GM18951 (cell line): Measurements from ENCODE around the gene MOB3B.

Experiments
- POLR2A ChIP-seq: IDR thresholded peaks from 4 replicates; pipeline ENCODE4 v1.6.1; 2011; ENCODE audit warnings: mild to moderate bottlenecking; ENCODE audit not compliant: insufficient read length, insufficient read depth; ENCODE audit errors: extremely low read depth
- in situ Hi-C: fragments of 300-500 bp; cut with MboI; formaldehyde crosslinking; loops from one replicate; pipeline ENCODE4 v1.12.0; 2022; ENCODE audit warnings: low sequenced_read_pairs, mixed read lengths, inconsistent platforms; ENCODE audit not compliant: unreplicated experiment

MOB3B gene

GRCh38 chr9:27433631-27434325 lies 95.8 kb downstream of the MOB3B start:
- in situ Hi-C loops, result no loop called here
- TF ChIP-seq POLR2A, result no peak

- no peak for TF ChIP-seq POLR2A
Observed at GRCh38 chr9:27432308-27432707, 97.3 kb downstream of the MOB3B start.

GRCh38 chr9:27431543-27432147 lies 98.0 kb downstream of the MOB3B start:
- in situ Hi-C loops, result no loop called here
- TF ChIP-seq POLR2A, result no peak

More at GRCh38 chr9:27432308-27432707, 97.3 kb downstream of the MOB3B start:
- in situ Hi-C loops, result no loop called here

- TF ChIP-seq POLR2A, result no peak
- in situ Hi-C loops, result no loop called here
Observed at GRCh38 chr9:27430750-27431535, 98.7 kb downstream of the MOB3B start.

- TF ChIP-seq POLR2A, result no peak
- in situ Hi-C loops, result no loop called here
Observed at GRCh38 chr9:27429917-27430316, 99.7 kb downstream of the MOB3B start.

- in situ Hi-C loops, result no loop called here
- TF ChIP-seq POLR2A, result no peak
Observed at GRCh38 chr9:27429436-27429835, 100.2 kb downstream of the MOB3B start.

GRCh38 chr9:27428551-27428950 lies 101.1 kb downstream of the MOB3B start:
- in situ Hi-C loops, result no loop called here
- no peak for TF ChIP-seq POLR2A

- in situ Hi-C loops, result no loop called here
- no peak for TF ChIP-seq POLR2A
Observed at GRCh38 chr9:27427272-27427643, 102.4 kb downstream of the MOB3B start.

GRCh38 chr9:27426511-27427271 lies 102.9 kb downstream of the MOB3B start:
- in situ Hi-C loops, result no loop called here
- no peak for TF ChIP-seq POLR2A

GRCh38 chr9:27425827-27426510 lies 103.6 kb downstream of the MOB3B start:
- no peak for TF ChIP-seq POLR2A
- in situ Hi-C loops, result no loop called here

- in situ Hi-C loops, result no loop called here
- no peak for TF ChIP-seq POLR2A
Observed at GRCh38 chr9:27423915-27424710, 105.5 kb downstream of the MOB3B start.
